RCC 7860 (cell line): ENCODE data around the gene RABL2B.

ENCODE experiments used
- DNase-seq: peaks from one replicate; pipeline ENCODE4 v3.0.0-alpha.2; 2015; ENCODE audit warnings: low spot score
- FAIRE-seq: peaks from 2 replicates; lab custom pipeline; 2012; peaks lifted over from hg19 to GRCh38; lab: Jason Lieb, UNC

Gene RABL2B

DNA sequence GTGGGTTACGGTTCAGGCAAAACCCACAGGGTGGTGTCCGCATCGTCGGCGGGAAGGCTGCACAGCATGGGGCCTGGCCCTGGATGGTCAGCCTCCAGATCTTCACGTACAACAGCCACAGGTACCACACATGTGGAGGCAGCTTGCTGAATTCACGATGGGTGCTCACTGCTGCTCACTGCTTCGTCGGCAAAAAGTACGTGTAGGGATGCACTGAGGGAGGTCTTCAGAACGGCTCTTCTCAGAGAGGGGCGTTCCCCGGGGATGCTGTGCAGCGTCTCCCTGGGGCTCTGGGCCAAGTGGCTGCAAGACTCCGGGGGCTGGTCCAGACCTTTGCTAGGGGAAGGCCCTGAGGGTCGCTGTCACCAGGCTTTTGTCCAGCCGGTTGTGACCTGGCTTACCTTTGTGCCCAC is 44.2 kb downstream of the RABL2B start:
- DNase-seq: no peak
- FAIRE-seq: no peak

GRCh38 chr22:50738649-50739227 is 44.7 kb downstream of the RABL2B start:
- DNase-seq: no peak
- no peak for FAIRE-seq

GRCh38 chr22:50737728-50738648 is 45.4 kb downstream of the RABL2B start, which contains the start of gene ACR:
Gene ACR (plus strand): TSS chr22:50738204. CDS start chr22:50738236, 32 bp downstream.
- DNase-seq (no peak), FAIRE-seq (no peak)

- DNase-seq: no peak
- no peak for FAIRE-seq
Measured at GRCh38 chr22:50735739-50736030, 47.8 kb downstream of the RABL2B start.

DNA sequence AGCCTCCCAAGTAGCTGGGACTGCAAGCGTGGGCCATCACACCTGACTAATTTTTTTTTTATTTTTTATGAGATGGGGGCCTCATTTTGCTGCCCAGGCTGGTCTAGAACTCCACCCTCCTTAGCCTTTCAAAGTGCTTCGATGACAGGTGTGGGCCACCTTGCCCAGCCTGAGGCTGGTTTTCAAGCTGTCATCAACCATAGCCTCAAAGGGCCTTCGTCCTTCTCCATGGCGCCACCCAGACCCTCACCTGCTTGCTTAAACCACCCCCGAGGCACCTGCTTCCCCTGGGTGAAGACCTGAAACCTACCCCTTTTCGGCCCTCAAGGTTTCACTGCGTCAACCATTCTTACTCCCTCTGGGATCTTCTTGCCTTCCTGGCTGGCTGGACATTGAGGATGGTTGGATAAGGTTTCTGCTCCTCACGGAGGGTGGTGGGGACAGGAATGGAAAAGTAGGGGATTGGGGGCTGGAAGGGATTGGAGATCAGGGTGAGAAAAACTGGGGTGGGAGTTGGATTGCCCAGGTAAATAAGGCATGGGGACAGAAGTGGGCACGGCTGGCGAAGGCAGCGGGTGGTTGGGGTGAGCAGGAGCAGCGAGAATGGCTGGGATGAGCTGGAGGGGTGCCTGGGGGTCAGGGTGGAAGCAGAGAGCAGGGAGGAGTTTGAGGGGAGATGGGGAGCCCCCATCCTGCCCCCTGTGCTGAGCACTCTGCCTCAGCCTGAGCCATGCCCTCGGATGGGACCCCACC is 48.3 kb downstream of the RABL2B start:
- no peak for FAIRE-seq

GRCh38 chr22:50734343-50734771 is 49.1 kb downstream of the RABL2B start:
- FAIRE-seq (no peak), DNase-seq (no peak)

More for the DNA sequence above, 48.3 kb downstream of the RABL2B start:
- DNase-seq: no peak

DNA sequence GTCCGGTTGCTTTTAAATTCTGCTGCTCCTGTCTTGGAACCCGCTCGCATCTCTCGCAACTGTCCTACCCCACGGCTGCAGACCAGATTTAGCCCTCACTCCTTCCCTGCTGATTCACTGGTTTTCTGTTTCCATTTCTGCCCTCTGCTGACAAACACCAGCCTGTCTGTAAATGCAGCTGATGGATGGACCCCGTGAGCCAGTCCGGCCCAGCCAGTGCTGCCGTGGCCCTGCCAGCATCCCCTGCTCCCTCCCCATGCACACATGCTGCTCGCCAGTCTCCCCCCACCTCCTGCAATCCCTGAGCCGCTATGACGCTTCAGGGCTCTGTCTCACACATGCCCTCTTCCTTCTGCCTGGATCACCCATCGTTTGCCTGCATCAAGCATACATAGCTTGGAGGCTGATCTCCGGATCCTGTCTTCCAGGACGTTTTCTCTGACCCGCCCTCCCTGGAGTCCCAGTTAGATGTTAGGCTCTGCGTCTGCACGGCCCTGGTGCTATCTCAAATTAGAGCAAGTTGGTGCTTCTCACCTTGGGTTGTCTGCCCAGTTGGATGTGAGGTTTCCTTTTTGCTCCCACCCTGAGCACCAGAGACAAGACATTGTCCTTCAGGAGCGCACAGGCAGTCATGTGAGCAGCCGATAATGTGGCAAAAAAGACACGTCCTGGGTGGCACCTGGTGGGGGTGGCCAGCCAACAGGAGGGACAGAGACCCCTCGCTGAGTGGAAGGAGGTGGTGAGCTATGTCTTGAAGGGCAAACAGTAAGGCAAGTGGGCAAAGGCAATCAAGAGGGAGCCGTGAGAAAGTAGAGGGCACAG is 49.7 kb downstream of the RABL2B start:
- no peak for DNase-seq
- no peak for FAIRE-seq

GRCh38 chr22:50732681-50733080 is 50.8 kb downstream of the RABL2B start:
- DNase-seq (no peak), FAIRE-seq (no peak)

GRCh38 chr22:50731811-50732624 is 51.4 kb downstream of the RABL2B start:
- no peak for DNase-seq
- FAIRE-seq: no peak

- DNase-seq (no peak), FAIRE-seq (no peak)
Measured at GRCh38 chr22:50730941-50731661, 52.3 kb downstream of the RABL2B start.

DNA sequence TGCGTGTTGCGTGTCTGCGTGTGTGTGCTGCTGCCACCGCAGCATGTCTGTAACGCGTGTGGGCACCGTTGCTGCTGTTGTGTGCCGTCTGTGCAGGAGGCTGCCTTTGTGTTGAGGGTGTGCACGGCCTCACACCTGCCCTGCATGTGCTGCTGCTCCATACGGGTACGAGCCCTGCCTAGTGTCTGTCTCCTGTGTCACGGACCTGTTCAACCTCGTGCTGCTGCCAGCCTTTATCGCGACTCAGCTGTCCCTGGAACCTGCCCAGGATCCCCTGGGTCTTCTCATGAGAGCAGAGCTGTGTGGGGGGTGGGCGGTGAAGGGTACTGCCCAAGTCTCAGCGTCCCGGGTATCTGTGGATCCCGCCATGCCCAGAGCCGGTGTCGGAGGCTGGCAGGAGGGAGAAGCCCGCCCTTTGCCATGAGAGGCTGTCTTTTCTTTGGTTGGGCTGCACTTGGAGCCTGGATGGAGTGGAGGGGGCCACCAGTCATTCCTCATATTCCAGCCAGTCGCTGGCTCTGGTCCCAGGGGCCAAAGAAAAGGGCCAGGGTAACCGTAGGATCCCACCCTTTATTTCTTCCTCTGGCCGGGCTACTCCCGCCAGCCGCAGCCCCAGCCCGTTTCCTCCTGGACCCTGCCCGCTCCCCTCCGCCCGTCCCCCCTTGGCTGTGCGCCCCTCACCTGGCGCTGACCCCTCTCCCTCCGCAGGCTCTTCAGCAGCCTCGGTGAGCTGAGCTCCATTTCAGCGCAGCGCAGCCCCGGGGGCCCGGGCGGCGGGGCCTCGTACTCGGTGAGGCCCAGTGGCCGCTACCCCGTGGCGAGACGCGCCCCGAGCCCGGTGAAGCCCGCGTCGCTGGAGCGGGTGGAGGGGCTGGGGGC is 53.2 kb downstream of the RABL2B start:
- FAIRE-seq (no peak), DNase-seq (no peak)

GRCh38 chr22:50729391-50730012 is 53.9 kb downstream of the RABL2B start:
- DNase-seq (no peak), FAIRE-seq (no peak)

GRCh38 chr22:50728523-50728931 is 54.9 kb downstream of the RABL2B start:
- no peak for FAIRE-seq

DNA sequence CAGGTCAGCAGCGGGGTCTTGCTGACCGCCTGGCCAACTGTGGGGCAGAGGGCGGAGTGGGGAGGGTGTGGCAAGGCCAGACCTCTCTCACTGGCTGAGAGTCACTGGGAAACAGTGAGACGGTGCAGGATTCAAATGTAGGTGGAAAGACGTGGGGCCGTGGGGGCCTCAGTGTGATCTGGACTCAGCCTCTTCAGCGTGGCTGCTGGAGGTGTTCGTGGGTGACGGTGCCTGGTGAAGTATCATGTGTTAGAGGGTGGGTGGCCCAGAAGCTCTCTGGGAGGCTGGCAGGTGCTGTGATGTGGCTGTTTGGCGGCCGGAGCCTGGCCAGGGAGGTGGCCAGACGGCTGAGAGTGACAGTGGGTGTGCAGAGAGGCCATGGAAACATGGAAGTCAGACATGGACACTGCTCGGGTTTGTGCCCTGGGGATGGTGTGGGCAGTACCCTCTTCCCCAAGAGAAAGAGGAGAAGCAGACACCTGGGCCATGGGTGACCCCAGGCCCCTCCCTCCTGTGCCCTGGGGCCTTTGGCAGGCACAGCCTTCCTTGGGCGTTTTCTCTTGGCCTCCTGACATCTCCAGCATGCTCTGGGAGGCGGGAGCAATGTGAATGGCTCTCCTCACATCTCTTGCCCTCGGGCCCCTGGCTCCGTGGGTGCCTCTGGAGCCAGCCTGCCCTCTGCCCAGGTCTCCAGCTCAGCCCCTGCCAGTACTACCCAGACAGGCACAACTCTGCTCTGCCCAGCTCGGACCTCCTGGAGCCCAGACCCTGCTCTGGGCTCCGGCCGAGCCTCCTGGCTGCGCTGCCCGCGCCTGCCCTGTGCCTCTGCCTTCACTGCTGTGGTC is 55.5 kb downstream of the RABL2B start:
- FAIRE-seq: no peak

More at GRCh38 chr22:50728523-50728931, 54.9 kb downstream of the RABL2B start:
- DNase-seq: no peak

GRCh38 chr22:50726643-50727340 is 56.6 kb downstream of the RABL2B start:
- FAIRE-seq (no peak), DNase-seq (no peak)

More for the DNA sequence above, 55.5 kb downstream of the RABL2B start:
- no peak for DNase-seq

GRCh38 chr22:50725597-50725996 is 57.8 kb downstream of the RABL2B start:
- DNase-seq (no peak), FAIRE-seq (no peak)
